Testis (tissue), 3 donors: ENCODE data around the gene PAXX. TPM values are rescaled to one million over a fixed set of nuclear protein-coding genes. Genes with fewer than 3 reads are reported as not detected.

Experiments used
- DNase-seq: peaks from one replicate; pipeline ENCODE4 v3.0.0-alpha.2; 2019
- H3K27ac ChIP-seq, 2 donors: fragments of 200-600 bp; sonication (generic); one replicate each; pipeline ENCODE4 v1.5.1; 2019
- H3K27me3 ChIP-seq: fragments of 200-600 bp; sonication (generic); one replicate; pipeline ENCODE4 v1.5.1; 2019
- H3K36me3 ChIP-seq: fragments of 200-600 bp; sonication (generic); one replicate; pipeline ENCODE4 v1.5.1; 2017; ENCODE audit warnings: low read depth; ENCODE audit errors: missing control alignments
- H3K4me1 ChIP-seq: fragments of 200-600 bp; sonication (generic); one replicate; pipeline ENCODE4 v1.5.1; 2019
- H3K4me3 ChIP-seq, 2 donors: fragments of 200-600 bp; sonication (generic); one replicate each; pipeline ENCODE4 v1.5.1; 2017 to 2019
- H3K9me3 ChIP-seq: fragments of 200-600 bp; sonication (generic); one replicate; pipeline ENCODE4 v1.5.1; 2017
- CTCF ChIP-seq, 3 experiments: fragments of 450-650 bp in 2 of 3; fragments of 200-600 bp in 1 of 3; sonication (generic) in 1 of 3; IDR thresholded peaks; one replicate each; pipeline ENCODE4 v1.5.1; 2016 to 2019; ENCODE audit warnings: antibody characterized with exemption in 3 of 3, mild to moderate bottlenecking in 2 of 3, moderate library complexity in 1 of 3
- POLR2A ChIP-seq: fragments of 450-650 bp; IDR thresholded peaks from one replicate; pipeline ENCODE4 v1.6.1; 2017; ENCODE audit warnings: antibody characterized with exemption, mild to moderate bottlenecking, moderate library complexity
- WGBS, 2 donors: methylation state at CpG; one replicate each; pipeline ENCODE4 v1.1.5; 2018; 5-methylcytosine and 5-hydroxymethylcytosine counted together
- intact Hi-C: fragments of 100-400 bp; cut with DNase I; formaldehyde crosslinking; loops from one replicate; pipeline ENCODE4 v1.15.1; 2023; ENCODE audit warnings: low total_unique reads
- polyA plus RNA-seq: library from polyadenylated mRNA; stranded (reverse); fragments of 350-450 nt; fragmentation: Illumina TruSeq; extraction: RNeasy Lipid Tissue Mini Kit (QIAGEN cat#74804); gene quantifications from one replicate; pipeline ENCODE4 v1.2.3, GENCODE V29; 2014; ENCODE audit warnings: low read depth, low replicate concordance; ENCODE audit not compliant: insufficient read depth
- total RNA-seq, 2 donors: library from RNA; depleted of rRNA; stranded (reverse); fragments of >200 nt; gene quantifications; one replicate each; pipeline ENCODE4 v1.2.3, GENCODE V29; 2016

PAXX gene
- total and polyA plus RNA-seq, 3 donors from 2014 or later, result 25.9 to 56.6 (median 47.8) TPM

GRCh38 chr9:137014776-137015539 is 22.7 kb downstream of the PAXX start:
- intact Hi-C loops, result no loop called here
- TF ChIP-seq CTCF (IDR thresholded peaks at IDR 0.05) (no peak), POLR2A (no peak)
- Histone ChIP-seq H3K36me3 (no peaks in the 10 kb centered on the region), H3K27ac (no peak overlapping the region), H3K4me1 (no peaks in the 10 kb centered on the region), H3K4me3 (no peak overlapping the region), H3K9me3 (no peaks in the 10 kb centered on the region), H3K27me3 (no peaks in the 10 kb centered on the region)
- no peak for DNase-seq
- 95 to 98% methylated on average over 17 to 36 of the region's 36 CpGs for WGBS, 2 donors

GRCh38 chr9:137015540-137015930 is 23.3 kb downstream of the PAXX start:
- 92 to 95% methylated on average over 20 to 21 of the region's 25 CpGs for WGBS, 2 donors
- Histone ChIP-seq H3K36me3 (no peaks in the 10 kb centered on the region), H3K4me1 (no peaks in the 10 kb centered on the region), H3K9me3 (no peaks in the 10 kb centered on the region), H3K27me3 (no peaks in the 10 kb centered on the region), H3K4me3 (no peak overlapping the region), H3K27ac (no peak overlapping the region)
- intact Hi-C loops, result no loop called here
- DNase-seq, result no peak
- no peak for TF ChIP-seq CTCF (IDR thresholded peaks at IDR 0.05)
- no peak for TF ChIP-seq POLR2A

GRCh38 chr9:137015976-137016375 is 23.8 kb downstream of the PAXX start:
- Histone ChIP-seq H3K36me3 (no peaks in the 10 kb centered on the region), H3K27ac (no peak overlapping the region), H3K9me3 (no peaks in the 10 kb centered on the region), H3K4me1 (no peaks in the 10 kb centered on the region), H3K27me3 (no peaks in the 10 kb centered on the region), H3K4me3 (no peak overlapping the region)
- WGBS, 2 donors, result 96 to 97% methylated on average over 13 to 18 of the region's 21 CpGs
- intact Hi-C loops, result no loop called here
- no peak for DNase-seq
- TF ChIP-seq POLR2A (no peak), CTCF (IDR thresholded peaks at IDR 0.05) (no peak)

- intact Hi-C loops, result no loop called here
- Histone ChIP-seq H3K4me3 (no peak overlapping the region), H3K36me3 (no peaks in the 10 kb centered on the region), H3K9me3 (no peaks in the 10 kb centered on the region), H3K27ac (no peak overlapping the region), H3K27me3 (no peaks in the 10 kb centered on the region), H3K4me1 (no peaks in the 10 kb centered on the region)
- TF ChIP-seq CTCF (IDR thresholded peaks at IDR 0.05), result no peak
- TF ChIP-seq POLR2A, result no peak
- 93 to 100% methylated on average over 2 to 15 of the region's 16 CpGs for WGBS, 2 donors
- no peak for DNase-seq
These were observed 24.2 kb downstream of the PAXX start for GRCh38 chr9:137016436-137016835.

GRCh38 chr9:137017071-137017470 is 24.8 kb downstream of the PAXX start:
- TF ChIP-seq CTCF (IDR thresholded peaks at IDR 0.05), result no peak
- no peak for TF ChIP-seq POLR2A
- WGBS, 2 donors, result 93 to 94% methylated on average over 23 to 28 of the region's 28 CpGs
- no peak for DNase-seq
- Histone ChIP-seq H3K9me3 (no peaks in the 10 kb centered on the region), H3K4me1 (no peaks in the 10 kb centered on the region), H3K27ac (no peak overlapping the region), H3K4me3 (no peak overlapping the region), H3K36me3 (no peaks in the 10 kb centered on the region), H3K27me3 (no peaks in the 10 kb centered on the region)
- intact Hi-C loops, result no loop called here
